H1 (cell line): ENCODE results near the gene MSS51. TPM values are rescaled to one million over a fixed set of nuclear protein-coding genes. Genes with fewer than 3 reads are reported as not detected.

Source experiments
- ASH2L ChIP-seq: fragments of 200-600, 300-600 bp; sonication (generic); IDR thresholded peaks from one replicate; pipeline ENCODE4 v1.7.1; 2017; ENCODE audit warnings: low read length
- BRCA1 ChIP-seq: IDR thresholded peaks from 2 replicates; pipeline ENCODE4 v1.6.1; 2012; ENCODE audit warnings: low read depth, low read length, improper control_type of control experiment
- CHD7 ChIP-seq: fragments of 300-600 bp; sonication (generic); IDR thresholded peaks from 2 replicates; pipeline ENCODE4 v1.7.1; 2012; ENCODE audit warnings: low read length, moderate library complexity, mild to moderate bottlenecking, inconsistent platforms; ENCODE audit not compliant: insufficient replicate concordance
- CREB1 ChIP-seq: IDR thresholded peaks from 2 replicates; pipeline ENCODE4 v1.6.1; 2012; ENCODE audit warnings: inconsistent platforms
- E2F6 ChIP-seq: IDR thresholded peaks from 2 replicates; pipeline ENCODE4 v1.6.1; 2012; ENCODE audit warnings: inconsistent platforms
- EP300 ChIP-seq, 2 experiments: IDR thresholded peaks; 1 replicate in 1 of 2; 2 replicates in 1 of 2; pipeline ENCODE4 v1.6.1; 2011 to 2012; ENCODE audit warnings: low read depth in 2 of 2, low read length in 2 of 2, mild to moderate bottlenecking in 2 of 2, borderline replicate concordance in 1 of 2, inconsistent platforms in 1 of 2, moderate library complexity in 1 of 2
- HDAC2 ChIP-seq, 2 experiments: fragments of 300-600 bp in 1 of 2; sonication (generic) in 1 of 2; IDR thresholded peaks; 2 replicates each; pipeline ENCODE4 v1.6.1; 2011 to 2012; ENCODE audit warnings: low read depth in 2 of 2, low read length in 2 of 2, mild to moderate bottlenecking in 2 of 2, moderate library complexity in 2 of 2, borderline replicate concordance in 1 of 2, inconsistent platforms in 1 of 2
- RBBP5 ChIP-seq: IDR thresholded peaks from 2 replicates; pipeline ENCODE4 v1.7.1; 2012; ENCODE audit warnings: low read depth, mild to moderate bottlenecking, inconsistent platforms, low read length, moderate library complexity, borderline replicate concordance
- SIX5 ChIP-seq: IDR thresholded peaks from 2 replicates; pipeline ENCODE4 v1.6.1; 2011; ENCODE audit warnings: mild to moderate bottlenecking, low read depth, low read length
- SP4 ChIP-seq: IDR thresholded peaks from 2 replicates; pipeline ENCODE4 v1.6.1; 2012; ENCODE audit warnings: low read length, inconsistent platforms
- TAF1 ChIP-seq: IDR thresholded peaks from 2 replicates; pipeline ENCODE4 v1.6.1; 2011; ENCODE audit warnings: mild to moderate bottlenecking, low read depth, low read length
- TEAD4 ChIP-seq: IDR thresholded peaks from 2 replicates; pipeline ENCODE4 v1.6.1; 2012; ENCODE audit warnings: low read depth, low read length, inconsistent platforms, mixed read lengths
- polyA plus RNA-seq, 7 experiments: library from polyadenylated mRNA; depleted of rRNA in 3 of 7; stranded (reverse) in 5 of 7; unstranded in 2 of 7; fragments of >200 nt in 5 of 7; fragments of 200-250 nt in 2 of 7; gene quantifications; 1 replicate in 5 of 7; 2 replicates in 1 of 7; 4 replicates in 1 of 7; pipeline versions ENCODE4 v1.2.1 to v1.2.3, GENCODE V29; 2011 to 2013; ENCODE audit warnings: missing spikeins in 2 of 7, mixed read lengths in 2 of 7
- total RNA-seq: library from RNA; stranded (reverse); fragmentation: NEBNext Ultra II Directional; extraction: Animal tissue kit (Norgen Biotek cat#: 25700); gene quantifications from 2 replicates; pipeline ENCODE4 v1.2.1, GENCODE V29; 2021

Gene MSS51
- total and polyA plus RNA-seq, 2 of the 8 experiments (the other 6 are each of a cell fraction or from before 2014, with no cell fraction given): 1.5 to 1.7 TPM

- TF ChIP-seq CHD7 (no peak), EP300 (IDR thresholded peaks at IDR 0.05; ENCODE audit: borderline replicate concordance in 1 of 2, low read depth in 2 of 2, low read length in 2 of 2) (no peak), RBBP5 (no peak), SIX5 (no peak), TAF1 (no peak), SP4 (no peak), ASH2L (no peak), BRCA1 (no peak), E2F6 (no peak), TEAD4 (no peak), CREB1 (no peak), HDAC2 (IDR thresholded peaks at IDR 0.05; ENCODE audit: borderline replicate concordance in 1 of 2, low read depth in 2 of 2, low read length in 2 of 2) (no peak)
Observed at GRCh38 chr10:73469579-73469978, 36.2 kb upstream of the MSS51 start (continued).
